Fibroblast of lung (primary cell): ENCODE measurements around the gene PRRT1.

ENCODE experiments used
- EZH2 ChIP-seq: IDR thresholded peaks from 2 replicates; pipeline ENCODE4 v1.5.1; 2012; ENCODE audit warnings: low read length, control low read depth, mild to moderate bottlenecking; ENCODE audit errors: missing control alignments
- TF ChIP-seq, protein P1 (sequence below), 2 donors: IDR thresholded peaks in 1 of 2; conservative IDR thresholded peaks in 1 of 2; 1 replicate in 1 of 2; 2 replicates in 1 of 2; pipeline ENCODE4 v1.5.1; 2011 to 2012; ENCODE audit warnings: low read length in 2 of 2, control low read depth in 1 of 2, inconsistent platforms in 1 of 2, low read depth in 1 of 2, mild to moderate bottlenecking in 1 of 2

DNA sequence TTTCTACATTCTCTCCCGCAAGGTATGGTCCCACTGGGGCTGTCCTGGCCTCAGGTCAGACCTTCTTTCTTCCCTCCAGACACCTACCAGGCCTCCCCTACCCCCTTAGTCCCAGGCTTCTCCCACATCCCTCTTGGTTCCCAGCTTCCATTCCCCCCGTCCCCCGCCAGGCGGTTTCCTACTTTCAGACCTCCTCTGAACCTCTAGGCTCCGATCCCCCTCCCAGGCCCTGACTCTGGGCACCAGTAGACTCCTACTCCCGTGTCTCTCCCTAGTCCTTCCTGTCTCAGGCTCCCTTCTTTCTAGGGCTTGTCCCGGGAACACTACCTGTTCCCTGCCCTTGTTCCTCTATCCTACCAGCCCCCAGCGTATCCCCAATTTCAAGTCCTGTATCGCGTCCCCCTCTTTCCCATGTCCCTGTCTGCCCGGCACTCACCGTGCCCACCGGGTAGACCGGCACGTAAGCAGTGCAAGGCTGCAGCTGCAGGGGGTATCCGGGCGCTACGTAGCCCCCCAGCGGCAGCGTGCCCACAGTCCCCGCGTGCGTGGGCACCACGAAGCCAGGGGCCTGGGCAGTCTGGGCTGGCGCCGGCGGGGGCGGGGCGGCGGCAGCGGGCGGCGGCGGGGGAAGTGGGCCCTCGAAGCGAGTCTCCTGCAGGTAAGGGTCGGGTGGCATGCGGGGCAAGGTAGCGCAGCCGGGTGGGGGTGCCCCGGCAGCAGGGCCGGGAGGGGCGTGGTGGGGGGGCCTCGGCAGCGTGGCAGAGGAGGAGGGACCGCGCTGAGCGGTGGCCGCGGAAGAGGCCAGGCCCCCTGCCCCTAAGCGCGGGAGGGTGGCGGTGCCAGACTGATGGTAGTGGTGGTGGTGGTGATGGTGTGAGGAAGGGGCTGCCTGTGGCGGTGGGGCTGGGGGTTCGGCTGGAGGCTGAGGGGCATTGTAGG lies 1.5 kb downstream of the PRRT1 start:
- TF ChIP-seq, protein P1, sequence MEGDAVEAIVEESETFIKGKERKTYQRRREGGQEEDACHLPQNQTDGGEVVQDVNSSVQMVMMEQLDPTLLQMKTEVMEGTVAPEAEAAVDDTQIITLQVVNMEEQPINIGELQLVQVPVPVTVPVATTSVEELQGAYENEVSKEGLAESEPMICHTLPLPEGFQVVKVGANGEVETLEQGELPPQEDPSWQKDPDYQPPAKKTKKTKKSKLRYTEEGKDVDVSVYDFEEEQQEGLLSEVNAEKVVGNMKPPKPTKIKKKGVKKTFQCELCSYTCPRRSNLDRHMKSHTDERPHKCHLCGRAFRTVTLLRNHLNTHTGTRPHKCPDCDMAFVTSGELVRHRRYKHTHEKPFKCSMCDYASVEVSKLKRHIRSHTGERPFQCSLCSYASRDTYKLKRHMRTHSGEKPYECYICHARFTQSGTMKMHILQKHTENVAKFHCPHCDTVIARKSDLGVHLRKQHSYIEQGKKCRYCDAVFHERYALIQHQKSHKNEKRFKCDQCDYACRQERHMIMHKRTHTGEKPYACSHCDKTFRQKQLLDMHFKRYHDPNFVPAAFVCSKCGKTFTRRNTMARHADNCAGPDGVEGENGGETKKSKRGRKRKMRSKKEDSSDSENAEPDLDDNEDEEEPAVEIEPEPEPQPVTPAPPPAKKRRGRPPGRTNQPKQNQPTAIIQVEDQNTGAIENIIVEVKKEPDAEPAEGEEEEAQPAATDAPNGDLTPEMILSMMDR (conservative IDR thresholded peaks at IDR 0.05 in 1 of 2, IDR thresholded peaks at IDR 0.05 in 1 of 2; ENCODE audit: low read depth in 1 of 2, low read length in 2 of 2), result no peak
- no peak for TF ChIP-seq EZH2
